Muscle of leg (tissue), 11 donors: ENCODE measurements around the gene PITPNC1. TPM values are rescaled to one million over a fixed set of nuclear protein-coding genes. Genes with fewer than 3 reads are reported as not detected.
A peak's percentile ranks its signal among the peaks of the same experiment; 100 is the strongest.
"Not testable (repeated sequence)": the region's sequence is repeated elsewhere in the genome, so short reads cannot be mapped to it uniquely, and the experiment has no call there.

Source experiments
- DNase-seq: peaks from one replicate; pipeline ENCODE4 v3.0.0; 2013
- H3K27ac ChIP-seq: one replicate; pipeline ENCODE4 v1.5.1; 2013; ENCODE audit warnings: mild to moderate bottlenecking, low read length, control low read depth
- H3K27me3 ChIP-seq: one replicate; pipeline ENCODE4 v1.6.1; 2013; ENCODE audit warnings: low read length; ENCODE audit not compliant: control insufficient read depth, insufficient read depth
- H3K36me3 ChIP-seq: one replicate; pipeline ENCODE4 v1.6.1; 2013; ENCODE audit warnings: low read length; ENCODE audit not compliant: control insufficient read depth, insufficient read depth
- H3K4me1 ChIP-seq: one replicate; pipeline ENCODE4 v1.6.1; 2013; ENCODE audit warnings: low read length; ENCODE audit not compliant: control insufficient read depth, insufficient read depth
- H3K4me3 ChIP-seq: one replicate; pipeline ENCODE4 v1.5.1; 2013; ENCODE audit warnings: low read length, control low read depth
- H3K9me3 ChIP-seq: replicated peaks from 2 replicates; pipeline ENCODE4 v1.6.1; 2013; ENCODE audit warnings: low read depth, low read length; ENCODE audit not compliant: control insufficient read depth
- WGBS: methylation state at CpG from one replicate; pipeline ENCODE4 v1.1.5; 2013; ENCODE audit warnings: missing lambda C conversion rate; ENCODE audit not compliant: insufficient coverage; 5-methylcytosine and 5-hydroxymethylcytosine counted together
- polyA plus RNA-seq, 8 donors: library from polyadenylated mRNA; unstranded; fragments of 120-200 nt; gene quantifications; one replicate each; pipeline versions ENCODE4 v1.2.1 to v1.2.3, GENCODE V29; 2013; ENCODE audit warnings: inconsistent platforms in 1 of 8, low replicate concordance in 1 of 8; ENCODE audit not compliant: insufficient read length in 8 of 8, insufficient read depth in 1 of 8
- total RNA-seq: library from RNA; stranded (reverse); fragments of 120-200 nt; gene quantifications from one replicate; pipeline ENCODE4 v1.2.4, GENCODE V29; 2013

The PITPNC1 gene
- total and polyA plus RNA-seq, 9 donors: 8.6 to 11.9 (median 10.0) TPM

DNA sequence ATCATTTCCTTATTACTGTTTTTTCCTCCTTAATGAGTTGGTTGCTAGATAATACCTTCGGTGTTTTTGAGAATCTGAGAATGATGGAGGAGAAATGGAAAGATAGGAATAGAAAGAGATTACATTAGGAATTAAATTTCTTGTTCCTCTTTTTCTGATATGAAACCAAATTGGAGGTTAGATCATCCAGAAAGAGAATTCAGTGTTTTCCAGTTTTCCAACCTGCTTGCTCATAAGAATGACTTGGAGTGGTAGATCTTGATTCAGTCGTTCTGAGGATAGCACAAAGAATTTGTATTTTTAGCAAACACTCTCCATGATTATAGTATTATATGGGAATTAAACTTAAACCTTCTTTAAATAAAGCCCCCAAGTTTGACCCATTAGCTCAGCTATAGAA is 35.9 kb downstream of the PITPNC1 start:
- Histone ChIP-seq H3K27ac (no peak overlapping the region), H3K4me1 (no peaks in the 10 kb centered on the region), H3K9me3 (peaks cover 2% of the 10 kb centered on the region), H3K36me3 (no peaks in the 10 kb centered on the region), H3K27me3 (no peaks in the 10 kb centered on the region), H3K4me3 (no peak overlapping the region)
- no peak for DNase-seq
- no CpG with 5 or more reads among the region's 2 CpGs for WGBS

DNA sequence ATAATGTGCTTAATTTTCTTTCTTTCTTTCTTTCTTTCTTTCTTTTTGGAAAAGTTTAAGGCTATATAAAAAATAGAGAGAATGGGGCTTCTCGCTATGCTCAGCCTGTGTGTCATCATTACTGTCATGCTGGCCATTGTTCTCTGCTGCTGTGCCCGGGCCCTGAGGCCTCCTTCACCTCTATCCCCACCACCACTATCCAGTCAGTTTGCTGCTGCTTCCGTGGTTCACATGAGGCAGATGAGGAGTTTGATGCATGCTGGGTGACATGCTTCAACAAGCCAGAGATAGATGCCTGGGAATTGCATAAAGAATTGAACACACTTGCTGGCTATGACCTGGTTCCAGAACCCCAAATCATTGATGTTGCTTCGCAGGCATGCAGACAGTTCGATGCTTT is 36.3 kb downstream of the PITPNC1 start:
- H3K27me3 ChIP-seq: no peaks in the 10 kb centered on the region
- no peaks in the 10 kb centered on the region for H3K36me3 ChIP-seq
- peaks cover 2% of the 10 kb centered on the region for H3K9me3 ChIP-seq
- H3K4me1 ChIP-seq: no peaks in the 10 kb centered on the region
- no peak overlapping the region for H3K27ac ChIP-seq
- DNase-seq: no peak
- WGBS: 75% methylated on average over 3 of the region's 5 CpGs
- no peak overlapping the region for H3K4me3 ChIP-seq

DNA sequence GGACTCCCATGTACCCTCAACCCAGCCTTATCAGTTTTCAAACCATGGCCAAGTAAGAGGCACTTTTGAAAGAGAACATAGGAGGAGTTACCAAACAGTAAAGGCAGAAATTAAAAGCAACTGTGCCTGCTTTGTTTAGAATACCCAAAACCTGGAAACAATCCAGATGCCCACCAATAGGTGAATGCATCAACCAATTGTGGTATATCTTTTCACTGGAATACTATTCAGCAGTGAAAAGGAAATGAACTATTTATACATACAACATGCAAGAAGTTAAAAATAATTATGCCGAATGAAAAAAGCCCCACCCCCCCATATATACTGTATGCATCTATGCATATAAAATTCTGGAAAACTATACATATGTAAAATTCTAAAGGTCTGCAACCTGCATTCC is 37.0 kb downstream of the PITPNC1 start:
- H3K36me3 ChIP-seq: no peaks in the 10 kb centered on the region
- H3K4me3 ChIP-seq: no peak overlapping the region
- no peaks in the 10 kb centered on the region for H3K4me1 ChIP-seq
- H3K27me3 ChIP-seq: no peaks in the 10 kb centered on the region
- H3K27ac ChIP-seq: no peak overlapping the region
- DNase-seq: no peak
- peaks cover 2% of the 10 kb centered on the region for H3K9me3 ChIP-seq
- WGBS: no CpG with 5 or more reads among the region's 1 CpG

DNA sequence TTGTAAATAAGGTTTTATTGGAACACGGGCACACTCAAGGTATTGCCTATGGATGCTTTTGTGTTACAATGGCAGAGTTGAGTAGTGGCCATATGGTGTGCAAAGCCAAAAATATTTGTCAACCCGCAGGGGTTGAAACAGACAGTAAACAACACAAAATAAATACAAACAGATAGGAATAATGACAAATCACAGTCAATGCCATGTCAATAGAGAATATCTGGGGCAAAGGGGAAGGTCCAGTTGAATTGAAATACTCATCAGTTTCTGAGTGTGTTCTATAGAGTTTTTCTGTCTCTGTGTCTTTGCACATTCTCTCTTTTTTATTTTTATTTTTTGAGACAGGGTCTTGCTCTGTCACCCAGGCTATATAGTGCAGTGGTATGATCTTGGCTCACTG is 37.5 kb downstream of the PITPNC1 start:
- no peak overlapping the region for H3K4me3 ChIP-seq
- H3K9me3 ChIP-seq: peaks cover 2% of the 10 kb centered on the region
- no peak overlapping the region for H3K27ac ChIP-seq
- DNase-seq: no peak
- no peaks in the 10 kb centered on the region for H3K27me3 ChIP-seq
- WGBS: no CpG with 5 or more reads among the region's 2 CpGs
- no peaks in the 10 kb centered on the region for H3K4me1 ChIP-seq
- no peaks in the 10 kb centered on the region for H3K36me3 ChIP-seq

DNA sequence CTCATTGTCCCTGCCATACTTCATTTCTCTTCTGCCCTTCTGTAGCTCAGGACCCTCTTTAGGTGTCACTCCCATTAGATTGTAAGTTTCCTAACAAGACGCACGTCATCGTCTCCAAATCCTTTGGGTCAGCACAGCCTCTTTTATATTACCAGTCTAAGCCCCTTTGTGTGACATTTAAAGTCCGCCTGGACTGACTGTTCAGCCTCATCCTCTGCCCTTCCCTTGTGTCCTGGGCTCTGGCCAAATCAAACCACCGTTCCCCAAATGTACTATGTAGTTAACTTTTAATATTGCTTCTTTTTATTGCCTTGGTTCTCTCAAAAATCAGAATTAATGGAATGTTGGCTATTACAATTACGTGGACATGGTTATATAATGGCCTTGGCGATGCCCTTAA is 38.2 kb downstream of the PITPNC1 start:
- Histone ChIP-seq H3K4me1 (no peaks in the 10 kb centered on the region), H3K36me3 (no peaks in the 10 kb centered on the region), H3K27ac (no peak overlapping the region), H3K27me3 (no peaks in the 10 kb centered on the region), H3K4me3 (no peak overlapping the region), H3K9me3 (peaks cover 2% of the 10 kb centered on the region)
- WGBS: 79% methylated on average over 4 of the region's 7 CpGs
- DNase-seq: no peak

DNA sequence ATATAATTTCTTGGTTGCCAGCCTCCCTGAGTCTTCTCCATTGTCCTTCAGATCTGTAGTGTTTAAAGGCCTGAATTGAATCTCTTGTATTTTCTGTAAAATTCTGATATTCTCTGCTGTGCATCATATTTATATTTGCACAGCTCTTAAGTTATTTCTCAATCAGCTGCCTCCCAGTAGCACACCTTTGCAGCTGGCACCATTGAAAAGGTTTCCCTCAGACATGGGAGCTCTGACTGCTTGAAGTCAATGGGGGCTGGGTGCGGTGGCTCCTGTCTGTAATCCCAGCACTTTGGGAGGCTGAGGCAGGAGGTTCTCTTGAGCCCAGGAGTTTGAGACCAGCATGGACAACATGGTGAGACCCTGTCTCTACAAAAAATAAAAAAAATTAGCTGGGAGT is 40.4 kb downstream of the PITPNC1 start:
- Histone ChIP-seq H3K9me3 (peaks cover 2% of the 10 kb centered on the region), H3K4me3 (no peak overlapping the region), H3K27me3 (no peaks in the 10 kb centered on the region), H3K36me3 (no peaks in the 10 kb centered on the region), H3K27ac (no peak overlapping the region), H3K4me1 (no peaks in the 10 kb centered on the region)
- no peak for DNase-seq
- WGBS: 82% methylated on average over 1 of the region's 1 CpG

DNA sequence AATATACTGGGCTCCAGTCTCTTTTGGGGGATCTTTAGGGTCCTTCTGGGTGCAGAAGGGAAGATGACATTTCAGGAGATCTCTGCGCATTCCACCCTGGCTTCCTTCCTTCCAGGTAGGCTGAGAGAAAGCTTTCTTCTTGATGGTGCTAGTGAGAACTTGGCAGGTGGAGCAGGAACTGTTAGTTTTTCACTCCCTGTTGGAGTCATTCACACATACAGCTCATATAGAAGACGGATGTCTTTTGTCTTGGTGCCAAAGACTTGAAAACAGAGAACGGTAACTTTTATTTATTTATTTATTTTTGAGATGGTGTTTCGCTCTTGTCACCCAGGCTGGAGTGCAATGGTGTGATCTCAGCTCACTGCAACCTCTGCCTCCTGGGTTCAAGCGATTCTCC is 43.9 kb downstream of the PITPNC1 start:
- no peak for DNase-seq
- Histone ChIP-seq H3K9me3 (no peaks in the 10 kb centered on the region), H3K27me3 (no peaks in the 10 kb centered on the region), H3K4me3 (no peak overlapping the region), H3K27ac (no peak overlapping the region), H3K36me3 (no peaks in the 10 kb centered on the region), H3K4me1 (no peaks in the 10 kb centered on the region)
- WGBS: no CpG with 5 or more reads among the region's 5 CpGs

DNA sequence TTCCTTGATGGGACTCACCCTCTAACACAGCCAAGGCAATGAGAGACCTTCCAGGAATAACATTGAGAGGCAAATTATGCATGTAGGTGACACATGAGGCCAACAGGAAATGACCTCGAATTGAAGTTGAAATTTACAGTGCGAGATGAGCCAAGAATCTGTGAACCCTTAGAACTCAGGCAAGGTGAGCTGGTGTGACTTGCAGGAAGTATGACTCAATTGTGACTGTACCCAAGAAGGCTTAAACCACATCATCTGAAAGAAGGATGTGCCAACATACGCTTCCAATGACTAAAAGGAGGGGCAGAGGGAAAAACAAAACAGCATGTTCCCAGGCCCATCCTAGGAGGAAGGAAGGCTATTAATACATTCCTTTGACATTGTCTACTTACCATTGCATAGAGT is 44.8 kb downstream of the PITPNC1 start:
- WGBS: 54% methylated on average over 2 of the region's 3 CpGs
- no peaks in the 10 kb centered on the region for H3K36me3 ChIP-seq
- DNase-seq: peak; percentile 13
- H3K4me1 ChIP-seq: no peaks in the 10 kb centered on the region
- H3K27me3 ChIP-seq: no peaks in the 10 kb centered on the region
- H3K9me3 ChIP-seq: no peaks in the 10 kb centered on the region
- H3K4me3 ChIP-seq: no peak overlapping the region
- peak overlapping the region; percentile 51 for H3K27ac ChIP-seq

DNA sequence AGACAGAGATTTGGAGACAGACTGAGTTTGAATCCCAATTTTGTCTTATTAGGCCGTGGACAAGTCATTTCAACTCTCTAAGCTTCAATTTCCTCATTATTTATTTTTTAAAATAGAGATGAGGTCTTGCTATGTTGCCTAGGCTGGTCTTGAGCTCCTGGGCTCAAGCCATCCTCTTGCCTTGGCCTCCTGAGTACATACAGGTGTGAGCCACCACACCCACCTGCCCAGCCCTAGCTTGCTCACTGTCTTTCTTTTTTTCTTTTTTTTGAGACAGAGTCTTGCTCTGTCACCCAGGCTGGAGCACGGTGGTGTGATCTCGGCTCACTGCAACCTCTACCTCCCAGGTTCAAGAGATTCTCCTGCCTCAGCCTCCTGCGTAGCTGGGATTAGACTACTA is 45.2 kb downstream of the PITPNC1 start:
- no CpG with 5 or more reads among the region's 4 CpGs for WGBS
- not testable (repeated sequence) for H3K4me1 ChIP-seq, H3K27me3 ChIP-seq, H3K36me3 ChIP-seq, H3K4me3 ChIP-seq, DNase-seq, H3K9me3 ChIP-seq
- H3K27ac ChIP-seq: peak overlapping the region; percentile 51

DNA sequence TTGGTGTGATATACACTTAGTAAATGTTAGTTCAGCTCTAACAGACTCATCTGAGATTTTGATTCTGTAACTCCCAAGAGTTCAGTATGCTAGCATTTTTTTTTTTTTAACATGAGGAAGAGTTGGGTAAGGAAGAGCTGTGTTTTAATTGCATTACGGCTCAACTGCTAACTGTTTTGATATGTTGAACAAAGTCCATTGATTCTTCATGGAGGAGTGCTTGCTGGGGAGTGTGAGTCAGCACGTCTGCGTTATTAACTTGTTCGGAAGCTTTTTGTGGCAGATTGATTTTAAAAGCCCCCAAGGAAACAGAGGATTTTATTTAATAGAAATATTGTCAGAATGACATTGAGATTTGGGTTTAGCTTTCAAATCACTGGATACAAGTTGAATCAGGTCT is 45.8 kb downstream of the PITPNC1 start:
- no peak overlapping the region for H3K27ac ChIP-seq
- no peaks in the 10 kb centered on the region for H3K4me1 ChIP-seq
- H3K9me3 ChIP-seq: no peaks in the 10 kb centered on the region
- H3K36me3 ChIP-seq: no peaks in the 10 kb centered on the region
- no peak overlapping the region for H3K4me3 ChIP-seq
- H3K27me3 ChIP-seq: no peaks in the 10 kb centered on the region
- 83% methylated on average over 1 of the region's 4 CpGs for WGBS
- DNase-seq: no peak

DNA sequence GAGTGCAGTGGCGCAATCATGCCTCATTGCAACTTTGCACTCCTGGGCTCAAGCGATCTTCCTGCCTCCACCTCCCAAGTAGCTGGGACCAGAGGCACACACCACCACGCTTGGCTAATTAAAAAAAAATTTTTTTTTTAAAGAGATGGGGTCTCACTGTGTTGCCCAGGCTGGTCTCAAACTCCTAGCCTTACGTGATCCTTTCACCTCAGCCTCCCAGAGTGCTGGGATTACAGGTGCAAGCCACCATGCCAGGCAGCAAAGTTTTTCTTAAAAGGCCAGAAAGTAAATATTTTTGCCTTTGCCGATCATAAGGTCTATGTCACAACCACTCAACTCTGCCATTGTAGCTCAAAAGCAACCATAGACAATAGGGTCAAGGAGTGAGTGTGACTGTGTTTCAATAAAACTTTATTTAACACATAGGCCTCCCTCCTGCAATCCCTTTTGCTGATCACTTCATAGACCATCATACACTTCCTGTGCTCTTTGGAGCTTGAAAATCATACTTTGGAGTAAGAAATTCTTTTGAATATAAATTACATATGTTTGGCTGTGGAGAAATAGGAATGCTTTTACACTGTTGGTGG is 48.6 kb downstream of the PITPNC1 start:
- Histone ChIP-seq H3K36me3 (no peaks in the 10 kb centered on the region), H3K4me1 (no peaks in the 10 kb centered on the region), H3K4me3 (no peak overlapping the region), H3K27me3 (no peaks in the 10 kb centered on the region), H3K27ac (no peak overlapping the region), H3K9me3 (no peaks in the 10 kb centered on the region)
- DNase-seq: no peak
- WGBS: 100% methylated on average over 2 of the region's 5 CpGs
